Hepatocyte (in vitro differentiated cells): ENCODE data around the gene ANK2. TPM values are rescaled to one million over a fixed set of nuclear protein-coding genes. Genes with fewer than 3 reads are reported as not detected.

Experiments
- DNase-seq: peaks from one replicate; pipeline ENCODE4 v3.0.0-alpha.2; 2016; ENCODE audit warnings: low spot score
- H2AFZ ChIP-seq: fragments of 200-600 bp; sonication (generic); 2 replicates; pipeline ENCODE4 v1.6.0; 2016; ENCODE audit warnings: antibody characterized with exemption, mild to moderate bottlenecking
- H3K27ac ChIP-seq: fragments of 200-600 bp; sonication (generic); 2 replicates; pipeline ENCODE4 v1.5.1; 2016; ENCODE audit warnings: mild to moderate bottlenecking
- H3K27me3 ChIP-seq: fragments of 200-600 bp; sonication (generic); 2 replicates; pipeline ENCODE4 v1.6.1; 2016
- H3K36me3 ChIP-seq: fragments of 200-600 bp; sonication (generic); replicated peaks from 2 replicates; pipeline ENCODE4 v1.5.1; 2016; ENCODE audit warnings: low read depth; ENCODE audit not compliant: insufficient read depth
- H3K4me1 ChIP-seq: fragments of 200-600 bp; sonication (generic); 2 replicates; pipeline ENCODE4 v1.5.1; 2016; ENCODE audit warnings: mild to moderate bottlenecking, moderate library complexity; ENCODE audit not compliant: insufficient read depth
- H3K4me2 ChIP-seq: fragments of 200-600 bp; sonication (generic); 2 replicates; pipeline ENCODE4 v1.6.0; 2016
- H3K4me3 ChIP-seq: fragments of 200-600 bp; sonication (generic); 2 replicates; pipeline ENCODE4 v1.5.1; 2016; ENCODE audit warnings: mild to moderate bottlenecking
- H3K79me2 ChIP-seq: fragments of 200-600 bp; sonication (generic); 2 replicates; pipeline ENCODE4 v1.6.0; 2017; ENCODE audit warnings: mild to moderate bottlenecking
- H3K9me2 ChIP-seq: fragments of 200-600 bp; sonication (generic); replicated peaks from 2 replicates; pipeline ENCODE4 v1.6.0; 2017; ENCODE audit warnings: mild to moderate bottlenecking; ENCODE audit not compliant: insufficient read depth
- H3K9me3 ChIP-seq: fragments of 200-600 bp; sonication (generic); 2 replicates; pipeline ENCODE4 v1.5.1; 2016; ENCODE audit warnings: low read depth, mild to moderate bottlenecking
- H4K20me1 ChIP-seq: fragments of 200-600 bp; sonication (generic); 2 replicates; pipeline ENCODE4 v1.6.0; 2016; ENCODE audit warnings: mild to moderate bottlenecking; ENCODE audit not compliant: insufficient read depth, poor library complexity, severe bottlenecking
- EZH2 ChIP-seq: fragments of 200-600 bp; sonication (generic); IDR thresholded peaks from 2 replicates; pipeline ENCODE4 v1.6.1; 2016; ENCODE audit warnings: antibody characterized with exemption, mild to moderate bottlenecking, borderline replicate concordance
- EZH2phosphoT487 ChIP-seq: fragments of 200-600 bp; sonication (generic); IDR thresholded peaks from one replicate; pipeline ENCODE4 v1.6.1; 2018; ENCODE audit warnings: antibody characterized with exemption, mild to moderate bottlenecking, low read depth, moderate library complexity; ENCODE audit not compliant: unreplicated experiment, severe bottlenecking
- WGBS: methylation state at CpG from one replicate; pipeline ENCODE4 v1.1.6; 2016; ENCODE audit warnings: low lambda C conversion rate; ENCODE audit errors: missing lambda C conversion rate; 5-methylcytosine and 5-hydroxymethylcytosine counted together
- polyA plus RNA-seq: library from polyadenylated mRNA; unstranded; fragments of >200 nt; fragmentation: Nextera tagmentation; extraction: Ambion mirVana; gene quantifications from 2 replicates; pipeline ENCODE4 v1.2.1, GENCODE V29; 2016
- total RNA-seq: library from RNA; depleted of rRNA; stranded (reverse); fragments of >200 nt; gene quantifications from 2 replicates; pipeline ENCODE4 v1.2.3, GENCODE V29; 2014
- TF ChIP-seq, protein P1 (sequence below): fragments of 200-600 bp; sonication (generic); IDR thresholded peaks from 2 replicates; pipeline ENCODE4 v1.5.1; 2016; ENCODE audit warnings: antibody characterized with exemption, mild to moderate bottlenecking; ENCODE audit not compliant: poor library complexity

The ANK2 gene
- total and polyA plus RNA-seq, 2 experiments from 2014 or later, result 3.6 to 17.5 TPM

DNA sequence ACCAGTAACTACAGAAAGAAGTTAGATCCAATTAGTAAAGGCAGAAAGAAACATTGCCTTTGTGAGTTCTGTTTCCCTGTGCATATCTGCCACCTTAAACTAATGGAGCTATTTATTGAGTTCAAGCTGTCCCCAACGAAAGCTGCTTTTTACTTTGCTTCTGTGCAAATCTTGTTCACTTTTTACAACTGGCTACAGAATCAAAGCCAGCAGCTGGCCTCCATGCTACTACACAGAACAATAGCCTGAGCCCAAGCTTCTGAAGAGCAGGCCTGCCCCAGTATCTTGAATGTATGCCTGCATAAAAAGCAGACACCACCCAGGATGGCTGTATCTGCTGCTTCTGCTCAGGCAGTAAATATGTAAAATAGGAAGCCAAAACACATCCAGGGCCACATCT is 28.1 kb downstream of the ANK2 start:
- Histone ChIP-seq H3K79me2 (no peaks in the 10 kb centered on the region), H3K4me2 (no peak overlapping the region), H2AFZ (no peak overlapping the region), H3K4me3 (no peak overlapping the region), H3K36me3 (no peaks in the 10 kb centered on the region), H3K27ac (no peak overlapping the region), H3K9me2 (no peaks in the 10 kb centered on the region), H3K27me3 (no peaks in the 10 kb centered on the region), H3K9me3 (no peaks in the 10 kb centered on the region), H3K4me1 (no peaks in the 10 kb centered on the region), H4K20me1 (no peaks in the 10 kb centered on the region)
- no peak for TF ChIP-seq EZH2
- WGBS, result 44% methylated on average over 1 of the region's 1 CpG
- no peak for DNase-seq

DNA sequence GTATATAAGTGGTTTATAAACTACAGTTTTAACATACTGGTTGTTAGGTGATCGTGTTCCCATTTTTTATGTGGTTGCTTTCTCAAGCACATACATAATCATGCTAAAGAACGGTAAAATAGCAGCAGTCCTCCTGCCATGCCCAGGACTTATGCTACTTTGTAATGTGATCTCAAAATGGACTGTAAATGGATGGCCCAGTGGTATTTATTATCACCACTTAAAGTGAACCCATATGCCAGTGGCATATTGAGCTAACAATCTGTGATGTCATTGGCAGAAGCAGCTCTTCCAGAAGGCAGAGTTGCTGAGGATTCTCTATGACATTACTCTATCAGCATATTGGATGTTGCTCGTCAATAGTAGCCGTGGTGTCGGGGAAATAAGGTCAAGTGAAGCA is 28.6 kb downstream of the ANK2 start:
- Histone ChIP-seq H3K9me3 (no peaks in the 10 kb centered on the region), H3K4me2 (no peak overlapping the region), H3K4me3 (no peak overlapping the region), H3K9me2 (no peaks in the 10 kb centered on the region), H3K79me2 (no peaks in the 10 kb centered on the region), H3K27ac (no peak overlapping the region), H3K27me3 (no peaks in the 10 kb centered on the region), H4K20me1 (no peaks in the 10 kb centered on the region), H3K36me3 (no peaks in the 10 kb centered on the region), H3K4me1 (no peaks in the 10 kb centered on the region), H2AFZ (no peak overlapping the region)
- no peak for DNase-seq
- 74% methylated on average over 5 of the region's 5 CpGs for WGBS
- TF ChIP-seq EZH2 (no peak), EZH2phosphoT487 (no peak)
- TF ChIP-seq, protein P1, sequence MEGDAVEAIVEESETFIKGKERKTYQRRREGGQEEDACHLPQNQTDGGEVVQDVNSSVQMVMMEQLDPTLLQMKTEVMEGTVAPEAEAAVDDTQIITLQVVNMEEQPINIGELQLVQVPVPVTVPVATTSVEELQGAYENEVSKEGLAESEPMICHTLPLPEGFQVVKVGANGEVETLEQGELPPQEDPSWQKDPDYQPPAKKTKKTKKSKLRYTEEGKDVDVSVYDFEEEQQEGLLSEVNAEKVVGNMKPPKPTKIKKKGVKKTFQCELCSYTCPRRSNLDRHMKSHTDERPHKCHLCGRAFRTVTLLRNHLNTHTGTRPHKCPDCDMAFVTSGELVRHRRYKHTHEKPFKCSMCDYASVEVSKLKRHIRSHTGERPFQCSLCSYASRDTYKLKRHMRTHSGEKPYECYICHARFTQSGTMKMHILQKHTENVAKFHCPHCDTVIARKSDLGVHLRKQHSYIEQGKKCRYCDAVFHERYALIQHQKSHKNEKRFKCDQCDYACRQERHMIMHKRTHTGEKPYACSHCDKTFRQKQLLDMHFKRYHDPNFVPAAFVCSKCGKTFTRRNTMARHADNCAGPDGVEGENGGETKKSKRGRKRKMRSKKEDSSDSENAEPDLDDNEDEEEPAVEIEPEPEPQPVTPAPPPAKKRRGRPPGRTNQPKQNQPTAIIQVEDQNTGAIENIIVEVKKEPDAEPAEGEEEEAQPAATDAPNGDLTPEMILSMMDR, result no peak

DNA sequence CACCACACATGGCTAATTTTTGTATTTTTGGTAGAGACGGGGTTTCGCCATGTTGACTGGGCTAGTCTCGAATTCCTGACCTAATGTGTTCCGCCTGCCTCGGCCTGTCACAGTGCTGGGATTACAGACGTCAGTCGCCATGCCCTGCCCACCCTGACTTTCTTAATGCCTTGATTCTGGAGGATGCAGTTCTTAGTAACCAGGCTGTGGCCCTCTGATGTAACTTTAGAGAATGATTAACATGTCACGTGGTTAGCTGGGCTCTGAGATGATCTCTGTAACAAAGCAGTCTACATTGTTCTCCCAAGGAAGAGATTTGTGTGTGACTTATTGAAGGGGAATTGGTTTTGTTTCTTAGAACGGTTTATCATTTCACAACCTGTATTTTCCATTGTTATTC is 30.6 kb downstream of the ANK2 start:
- peak; percentile 54 for DNase-seq
- WGBS, result 80% methylated on average over 9 of the region's 9 CpGs
- H3K27ac ChIP-seq, result no peak overlapping the region
- no peaks in the 10 kb centered on the region for H3K27me3 ChIP-seq
- no peaks in the 10 kb centered on the region for H3K9me3 ChIP-seq
- no peak overlapping the region for H2AFZ ChIP-seq
- H3K4me2 ChIP-seq, result no peak overlapping the region
- no peak overlapping the region for H3K4me3 ChIP-seq
- H4K20me1 ChIP-seq, result no peaks in the 10 kb centered on the region
- no peaks in the 10 kb centered on the region for H3K79me2 ChIP-seq
- no peaks in the 10 kb centered on the region for H3K9me2 ChIP-seq
- H3K36me3 ChIP-seq, result no peaks in the 10 kb centered on the region
- TF ChIP-seq EZH2 (no peak), EZH2phosphoT487 (no peak)
- TF ChIP-seq, protein P1, result no peak
- H3K4me1 ChIP-seq, result no peaks in the 10 kb centered on the region

DNA sequence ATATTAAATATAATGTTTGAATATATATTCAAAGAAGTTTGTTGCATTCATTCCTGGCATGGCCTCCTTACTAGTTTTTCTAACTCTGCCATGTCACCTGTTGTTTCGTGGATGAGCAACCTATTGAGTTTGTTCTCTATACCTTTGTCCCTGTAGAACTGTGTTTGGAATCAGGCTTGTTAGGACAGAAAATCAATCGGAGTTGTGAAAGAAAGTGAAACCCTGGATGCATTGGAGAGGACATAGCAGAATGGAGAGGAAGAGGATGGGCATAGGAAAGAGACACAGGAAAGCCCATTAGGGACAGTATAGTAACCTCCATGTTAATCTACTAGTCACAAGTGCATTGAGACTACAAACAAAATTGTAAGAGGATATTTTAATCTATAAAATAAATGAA is 31.2 kb downstream of the ANK2 start:
- 77% methylated on average over 2 of the region's 2 CpGs for WGBS
- no peak overlapping the region for H3K4me3 ChIP-seq
- H3K4me2 ChIP-seq, result no peak overlapping the region

More for the DNA sequence above, 31.2 kb downstream of the ANK2 start:
- H3K36me3 ChIP-seq, result no peaks in the 10 kb centered on the region
- H3K27ac ChIP-seq, result no peak overlapping the region
- no peaks in the 10 kb centered on the region for H3K9me3 ChIP-seq
- TF ChIP-seq EZH2 (no peak), EZH2phosphoT487 (no peak)
- TF ChIP-seq, protein P1, result no peak
- no peaks in the 10 kb centered on the region for H4K20me1 ChIP-seq
- H3K4me1 ChIP-seq, result no peaks in the 10 kb centered on the region
- no peaks in the 10 kb centered on the region for H3K79me2 ChIP-seq
- H2AFZ ChIP-seq, result no peak overlapping the region
- H3K27me3 ChIP-seq, result no peaks in the 10 kb centered on the region
- DNase-seq, result no peak
- H3K9me2 ChIP-seq, result no peaks in the 10 kb centered on the region
